NT2/D1 (cell line): ENCODE data around the gene OR10H2.
A peak's percentile ranks its signal among the peaks of the same experiment; 100 is the strongest.
"Not testable (repeated sequence)": the region's sequence is repeated elsewhere in the genome, so short reads cannot be mapped to it uniquely, and the experiment has no call there.

Experiments
- DNase-seq: peaks from one replicate; pipeline ENCODE4 v3.0.0-alpha.2; 2011; ENCODE audit warnings: low read depth, low spot score
- H3K27me3 ChIP-seq: 2 replicates; pipeline ENCODE4 v1.6.0; 2011; ENCODE audit warnings: mild to moderate bottlenecking; ENCODE audit not compliant: insufficient read length, insufficient read depth
- H3K36me3 ChIP-seq: 2 replicates; pipeline ENCODE4 v1.6.1; 2011; ENCODE audit warnings: mild to moderate bottlenecking, low read length, mixed read lengths; ENCODE audit not compliant: insufficient read depth, insufficient read length
- H3K4me1 ChIP-seq: 2 replicates; pipeline ENCODE4 v1.5.1; 2011; ENCODE audit not compliant: insufficient read depth, insufficient read length
- H3K4me3 ChIP-seq: 2 replicates; pipeline ENCODE4 v1.5.1; 2011; ENCODE audit warnings: low read depth; ENCODE audit not compliant: insufficient read length
- H3K9ac ChIP-seq: 2 replicates; pipeline ENCODE4 v1.6.0; 2011; ENCODE audit warnings: low read depth; ENCODE audit not compliant: insufficient read length
- H3K9me3 ChIP-seq: 2 replicates; pipeline ENCODE4 v1.5.1; 2011; ENCODE audit warnings: mild to moderate bottlenecking, low read length; ENCODE audit not compliant: insufficient read depth
- SUZ12 ChIP-seq: IDR thresholded peaks from 2 replicates; pipeline ENCODE4 v1.6.1; 2011; ENCODE audit not compliant: insufficient read length, insufficient read depth; ENCODE audit errors: extremely low read depth
- YY1 ChIP-seq: IDR thresholded peaks from 2 replicates; pipeline ENCODE4 v1.6.1; 2011; ENCODE audit not compliant: insufficient read length, insufficient read depth
- ZNF274 ChIP-seq: IDR thresholded peaks from 2 replicates; pipeline ENCODE4 v1.6.1; 2011; ENCODE audit warnings: mild to moderate bottlenecking, low read depth, low read length

OR10H2 gene

GRCh38 chr19:15727724-15728123 is at the start of gene OR10H2:
OR10H2 (plus strand) TSS chr19:15728024; CDS start chr19:15728044, 20 bp downstream.
- Histone ChIP-seq H3K27me3 (peaks cover 4% of the 10 kb centered on the region), H3K9me3 (peaks cover 8% of the 10 kb centered on the region), H3K36me3 (no peaks in the 10 kb centered on the region), H3K4me1 (no peaks in the 10 kb centered on the region), H3K4me3 (no peak within 1 kb of the TSS), H3K9ac (peak within 1 kb of the TSS; percentile 2)
- no peak for DNase-seq
- TF ChIP-seq YY1 (no peak), SUZ12 (no peak), ZNF274 (no peak)

DNA sequence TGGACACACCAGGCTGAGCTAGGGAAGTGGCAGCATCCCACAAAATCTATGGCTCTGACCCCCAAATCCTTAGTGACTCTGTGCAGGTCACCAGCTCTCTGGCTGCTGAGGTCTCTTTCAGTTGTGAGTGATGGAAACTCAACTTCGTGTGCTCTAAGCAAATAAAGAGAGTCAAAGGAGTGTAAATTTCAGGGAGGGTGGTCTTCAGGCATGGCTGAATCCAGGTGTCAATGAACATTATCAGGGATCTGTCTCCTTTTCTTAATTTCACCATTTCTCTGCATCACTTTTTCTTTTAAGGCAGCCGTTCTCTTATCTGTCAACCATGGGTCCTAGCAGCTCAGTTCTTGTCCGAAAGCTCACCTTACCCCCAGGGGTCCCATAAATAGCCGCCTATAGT is 48.7 kb upstream of the OR10H2 start:
- no peaks in the 10 kb centered on the region for H3K4me1 ChIP-seq
- no peaks in the 10 kb centered on the region for H3K36me3 ChIP-seq
- H3K9ac ChIP-seq = no peak overlapping the region
- TF ChIP-seq SUZ12 = no peak
- no peak for TF ChIP-seq YY1
- TF ChIP-seq ZNF274 = no peak
- no peak for DNase-seq
- peaks cover 75% of the 10 kb centered on the region for H3K27me3 ChIP-seq
- no peak overlapping the region for H3K4me3 ChIP-seq
- no peaks in the 10 kb centered on the region for H3K9me3 ChIP-seq

GRCh38 chr19:15679865-15680264 is 48.0 kb upstream of the OR10H2 start:
- H3K4me1 ChIP-seq, H3K9ac ChIP-seq, H3K9me3 ChIP-seq, DNase-seq, H3K36me3 ChIP-seq, H3K4me3 ChIP-seq: not testable (repeated sequence)
- H3K27me3 ChIP-seq = peaks cover 72% of the 10 kb centered on the region

DNA sequence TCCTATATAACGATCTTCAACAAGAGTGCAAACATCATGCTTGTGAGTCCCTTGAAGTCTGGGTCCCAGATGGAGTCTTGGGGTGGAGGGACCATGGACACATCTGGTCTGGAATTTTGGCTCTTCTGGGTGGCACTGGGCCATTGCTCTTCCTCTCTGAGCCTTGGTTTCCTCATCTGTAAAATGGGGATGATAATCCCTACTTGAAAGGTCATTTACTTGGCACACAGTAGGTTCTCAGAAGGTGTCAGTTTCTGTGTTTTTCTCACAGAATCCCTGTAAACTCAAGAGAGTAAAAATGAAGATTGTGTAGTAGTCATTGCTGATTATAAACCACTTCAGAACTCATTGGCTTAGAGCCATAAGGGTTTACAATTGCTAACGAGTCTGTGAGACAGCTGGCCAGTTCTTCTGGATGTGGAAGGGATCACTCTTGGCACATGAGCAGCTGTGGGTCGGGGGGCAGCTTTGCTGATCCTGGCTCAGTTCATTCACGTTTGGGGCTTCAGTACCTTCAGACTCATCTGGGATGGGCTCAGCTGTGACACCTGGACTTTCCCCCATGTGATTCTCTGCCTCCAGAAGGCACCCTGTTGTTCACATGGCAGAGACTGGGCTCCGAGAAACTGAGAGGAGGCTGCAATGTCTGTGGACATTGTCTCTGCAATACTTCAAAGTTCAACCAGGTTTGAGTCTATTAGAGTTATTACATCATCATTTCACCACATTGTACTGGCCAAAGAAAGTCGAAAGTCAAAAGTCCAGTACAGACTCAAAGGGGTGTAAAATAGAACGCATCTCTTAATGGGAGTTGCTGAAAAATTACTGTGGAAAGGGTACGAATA is 47.1 kb upstream of the OR10H2 start:
- no peak for DNase-seq
- TF ChIP-seq ZNF274 = no peak
- no peak for TF ChIP-seq YY1
- H3K9me3 ChIP-seq = no peaks in the 10 kb centered on the region

GRCh38 chr19:15683411-15683810 is 44.4 kb upstream of the OR10H2 start:
- no peak overlapping the region for H3K4me3 ChIP-seq
- no peak for DNase-seq
- no peaks in the 10 kb centered on the region for H3K36me3 ChIP-seq
- H3K4me1 ChIP-seq = no peaks in the 10 kb centered on the region
- peaks cover 71% of the 10 kb centered on the region for H3K27me3 ChIP-seq
- TF ChIP-seq SUZ12 (no peak), ZNF274 (no peak), YY1 (no peak)
- no peaks in the 10 kb centered on the region for H3K9me3 ChIP-seq
- no peak overlapping the region for H3K9ac ChIP-seq

More for the DNA sequence above, 47.1 kb upstream of the OR10H2 start:
- Histone ChIP-seq H3K4me3 (no peak overlapping the region), H3K9ac (no peak overlapping the region), H3K4me1 (no peaks in the 10 kb centered on the region), H3K36me3 (no peaks in the 10 kb centered on the region), H3K27me3 (peaks cover 74% of the 10 kb centered on the region)

- TF ChIP-seq YY1 = no peak
- TF ChIP-seq ZNF274 = no peak
- TF ChIP-seq SUZ12 = no peak
- no peaks in the 10 kb centered on the region for H3K9me3 ChIP-seq
- H3K36me3 ChIP-seq = no peaks in the 10 kb centered on the region
- H3K27me3 ChIP-seq = peaks cover 57% of the 10 kb centered on the region
- no peak overlapping the region for H3K9ac ChIP-seq
- no peak overlapping the region for H3K4me3 ChIP-seq
- H3K4me1 ChIP-seq = no peaks in the 10 kb centered on the region
- no peak for DNase-seq
These were observed 43.0 kb upstream of the OR10H2 start for GRCh38 chr19:15684828-15685227.

- no peak overlapping the region for H3K4me3 ChIP-seq
- no peaks in the 10 kb centered on the region for H3K27me3 ChIP-seq
- TF ChIP-seq ZNF274 = no peak
- no peak for TF ChIP-seq SUZ12
- TF ChIP-seq YY1 = no peak
- no peak for DNase-seq
- no peaks in the 10 kb centered on the region for H3K4me1 ChIP-seq
- H3K9me3 ChIP-seq = peaks cover 6% of the 10 kb centered on the region; the same call in 1 of the 2 replicates
- no peaks in the 10 kb centered on the region for H3K36me3 ChIP-seq
- H3K9ac ChIP-seq = no peak overlapping the region
These were observed 31.1 kb upstream of the OR10H2 start for GRCh38 chr19:15696654-15697194.
